GM21367 (cell line): ENCODE data around the gene REV1.
"Not testable (repeated sequence)": the region's sequence is repeated elsewhere in the genome, so short reads cannot be mapped to it uniquely, and the experiment has no call there.

Source experiments
- ATAC-seq: cut with Tn5 transposase; IDR thresholded peaks from one replicate; pipeline ENCODE4 v1.9.1; 2021; ENCODE audit not compliant: unreplicated experiment

Gene REV1

GRCh38 chr2:99404039-99404796 is 85.6 kb downstream of the REV1 start:
- ATAC-seq: no peak

GRCh38 chr2:99403524-99403923 is 86.3 kb downstream of the REV1 start:
- no peak for ATAC-seq

- no peak for ATAC-seq
These were observed 86.7 kb downstream of the REV1 start for GRCh38 chr2:99403084-99403483.

GRCh38 chr2:99401841-99402240 is 88.0 kb downstream of the REV1 start:
- no peak for ATAC-seq

- no peak for ATAC-seq
These were observed 90.0 kb downstream of the REV1 start for GRCh38 chr2:99399795-99400194.

DNA sequence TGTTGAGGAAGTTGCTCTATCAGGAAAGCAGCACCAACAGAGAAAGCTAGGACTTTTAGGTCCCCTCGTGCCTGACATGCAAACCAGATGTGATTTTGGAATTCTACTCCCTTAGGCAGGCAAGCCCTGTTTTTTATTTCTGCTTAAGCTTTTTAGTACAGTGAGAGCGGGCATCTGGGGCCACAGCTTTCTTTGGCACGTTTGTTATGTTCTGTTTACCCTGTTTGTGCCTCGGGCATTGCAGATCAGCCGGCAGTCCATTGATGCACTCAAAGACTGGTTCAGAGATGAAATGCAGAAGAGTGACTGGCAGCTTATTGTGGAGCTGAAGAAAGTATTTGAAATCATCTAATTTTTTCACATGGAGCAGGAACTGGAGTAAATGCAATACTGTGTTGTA is 90.8 kb downstream of the REV1 start:
- ATAC-seq: no peak

DNA sequence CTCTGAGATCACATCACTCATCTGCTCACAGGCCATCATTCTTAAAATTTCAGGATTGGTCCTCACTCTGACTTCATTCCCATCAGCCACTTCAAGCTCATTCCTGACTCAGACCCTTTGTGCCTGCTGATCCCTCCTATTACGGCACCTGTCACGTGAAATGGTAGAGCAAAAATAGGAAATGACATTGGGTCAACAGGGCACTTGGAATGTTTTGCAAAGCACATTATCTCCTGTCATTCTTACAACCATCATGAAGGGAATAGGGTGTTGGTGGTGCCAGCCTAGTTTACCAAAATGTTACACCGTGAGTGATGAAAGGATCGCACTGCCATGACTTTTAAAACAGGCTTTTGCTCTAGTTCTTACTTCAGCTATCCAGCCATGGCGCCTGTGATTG is 91.5 kb downstream of the REV1 start:
- ATAC-seq: no peak

GRCh38 chr2:99397266-99397920 is 92.4 kb downstream of the REV1 start:
- ATAC-seq: no peak

DNA sequence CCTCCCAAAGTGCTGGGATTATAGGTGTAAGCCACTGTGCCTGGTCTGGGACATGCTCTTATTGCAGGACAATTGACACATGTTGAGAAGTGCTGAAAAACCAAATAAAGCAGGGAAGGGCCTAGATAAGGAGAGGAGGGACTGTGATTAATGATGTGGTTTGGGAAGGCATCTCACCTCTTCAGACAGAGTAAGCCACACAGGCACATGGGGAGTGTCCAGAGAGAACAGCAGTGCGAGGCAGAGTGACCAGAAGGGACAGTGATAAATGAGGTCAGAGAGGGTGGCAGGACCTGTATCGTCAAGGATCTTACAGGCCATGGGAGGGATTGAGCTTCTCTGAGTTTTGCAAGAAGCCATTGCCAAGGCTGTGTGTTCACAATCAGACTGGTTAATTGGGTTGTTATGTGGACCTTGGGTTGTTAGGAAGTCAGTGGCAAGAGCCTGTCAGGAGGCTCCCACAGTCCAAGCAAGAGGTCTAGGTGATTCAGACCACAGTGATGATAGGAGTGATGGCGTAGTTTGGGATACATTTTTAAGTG is 94.2 kb downstream of the REV1 start:
- no peak for ATAC-seq

GRCh38 chr2:99389946-99390345 is 99.9 kb downstream of the REV1 start:
- ATAC-seq: no peak

DNA sequence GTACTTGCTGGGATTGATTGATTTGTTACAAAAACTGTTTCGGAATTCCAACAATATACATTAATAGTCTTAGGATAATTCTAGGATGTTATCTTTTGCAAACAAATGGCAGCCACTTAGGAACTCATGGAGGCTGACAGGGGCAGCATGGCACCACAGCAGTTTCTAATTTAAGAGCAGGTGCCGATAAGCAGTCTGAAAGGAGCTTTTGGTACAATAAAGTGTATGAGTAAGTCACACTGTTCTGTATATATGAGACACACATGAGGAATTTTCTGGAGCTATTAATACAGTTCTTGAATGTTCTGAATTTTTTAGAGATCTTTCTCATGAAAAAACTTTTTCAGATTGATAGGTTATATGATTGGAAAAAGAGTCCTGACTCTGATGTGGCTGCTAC is 100.4 kb downstream of the REV1 start:
- no peak for ATAC-seq

- ATAC-seq: no peak
These were observed 100.9 kb downstream of the REV1 start for GRCh38 chr2:99388892-99389291.

- ATAC-seq: no peak
These were observed 103.8 kb downstream of the REV1 start for GRCh38 chr2:99386011-99386410.

DNA sequence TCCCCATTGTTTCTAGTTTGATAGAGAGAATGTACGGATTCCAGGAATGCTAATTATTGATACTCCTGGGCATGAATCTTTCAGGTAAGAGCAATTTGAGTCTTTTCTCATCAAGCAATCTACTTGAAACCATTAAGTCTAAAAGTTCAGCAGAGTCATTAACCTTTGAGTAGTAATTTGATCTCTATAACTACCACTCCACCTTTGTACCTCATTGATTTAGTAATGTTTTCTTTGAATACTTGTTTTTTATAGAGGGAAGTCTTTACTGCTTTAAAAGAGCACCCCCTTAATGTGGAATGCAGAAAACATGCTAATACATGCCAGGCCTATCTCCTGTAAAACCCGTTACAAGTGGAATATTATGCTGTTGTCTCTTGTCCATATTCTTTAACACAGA is 107.7 kb downstream of the REV1 start:
- no peak for ATAC-seq

DNA sequence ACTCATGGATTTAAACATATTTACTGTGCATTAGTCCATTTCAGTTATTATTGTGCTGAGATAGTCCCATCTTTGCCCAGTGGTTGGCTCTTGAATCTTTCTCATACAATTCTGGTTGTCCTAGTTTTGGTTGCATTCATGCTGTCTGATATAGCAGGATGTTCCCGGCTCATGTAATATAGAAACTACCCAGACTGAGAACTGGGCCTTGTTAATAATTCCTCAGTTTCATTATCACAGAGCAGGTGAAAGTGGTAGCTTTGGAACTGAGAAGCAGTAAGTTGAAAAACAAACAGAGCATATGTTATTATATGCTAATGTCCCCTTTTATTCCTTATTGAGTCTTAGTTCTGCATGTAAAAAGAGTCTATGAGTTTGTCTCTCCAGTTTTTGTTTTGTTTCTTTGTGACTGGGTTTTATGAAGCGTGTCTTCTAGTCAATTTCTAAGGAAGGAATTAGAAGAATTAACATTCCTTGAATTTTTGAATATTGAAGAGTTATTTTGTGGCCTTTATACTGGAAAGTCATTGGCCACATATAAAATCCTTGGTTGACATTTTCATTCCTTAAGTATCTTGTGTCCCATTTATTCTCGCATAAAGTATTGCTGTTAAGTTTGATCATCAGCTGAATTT is 109.3 kb downstream of the REV1 start:
- no peak for ATAC-seq

DNA sequence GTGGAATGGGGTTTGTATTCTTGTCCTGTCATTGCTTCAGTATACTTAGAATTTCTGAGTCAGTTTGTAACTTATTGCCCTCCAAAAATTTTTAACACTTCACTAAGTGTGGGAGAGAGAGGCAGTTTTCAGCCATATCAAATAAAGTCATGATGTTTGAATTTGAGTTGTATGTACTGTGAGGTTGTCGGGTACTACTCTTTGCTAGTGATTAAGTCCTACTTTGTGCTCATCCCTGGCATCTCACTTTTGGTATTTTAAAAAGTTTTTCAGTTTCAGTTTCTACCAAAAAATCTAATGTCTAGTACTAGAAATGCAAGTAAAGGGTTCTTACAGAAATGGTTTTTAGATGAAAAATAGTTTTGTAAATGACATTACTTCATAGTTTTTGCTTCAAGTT is 111.9 kb downstream of the REV1 start:
- ATAC-seq: no peak

DNA sequence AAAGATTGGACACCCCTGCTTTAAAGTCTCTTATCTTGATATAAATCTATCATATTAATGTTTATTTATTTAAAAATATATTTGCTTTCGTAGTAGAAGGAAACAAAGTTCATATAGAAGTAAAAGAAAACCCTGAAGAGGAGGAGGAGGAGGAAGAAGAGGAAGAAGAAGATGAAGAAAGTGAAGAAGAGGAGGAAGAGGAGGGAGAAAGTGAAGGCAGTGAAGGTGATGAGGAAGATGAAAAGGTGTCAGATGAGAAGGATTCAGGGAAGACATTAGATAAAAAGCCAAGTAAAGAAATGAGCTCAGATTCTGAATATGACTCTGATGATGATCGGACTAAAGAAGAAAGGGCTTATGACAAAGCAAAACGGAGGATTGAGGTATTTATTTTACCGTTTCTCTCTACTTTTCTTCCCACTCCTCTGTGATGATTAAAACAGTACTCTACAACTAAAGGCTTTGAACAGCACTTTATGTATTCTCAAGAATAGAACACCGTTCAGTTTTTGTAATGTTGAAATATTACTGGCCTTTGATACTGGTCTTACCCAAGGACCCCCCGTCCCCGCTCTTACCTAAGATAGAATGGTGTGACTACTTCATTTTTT is 113.5 kb downstream of the REV1 start:
- ATAC-seq: no peak

- no peak for ATAC-seq
These were observed 115.1 kb downstream of the REV1 start for GRCh38 chr2:99374747-99375146.

- ATAC-seq: no peak
These were observed 116.7 kb downstream of the REV1 start for GRCh38 chr2:99373144-99373543.

DNA sequence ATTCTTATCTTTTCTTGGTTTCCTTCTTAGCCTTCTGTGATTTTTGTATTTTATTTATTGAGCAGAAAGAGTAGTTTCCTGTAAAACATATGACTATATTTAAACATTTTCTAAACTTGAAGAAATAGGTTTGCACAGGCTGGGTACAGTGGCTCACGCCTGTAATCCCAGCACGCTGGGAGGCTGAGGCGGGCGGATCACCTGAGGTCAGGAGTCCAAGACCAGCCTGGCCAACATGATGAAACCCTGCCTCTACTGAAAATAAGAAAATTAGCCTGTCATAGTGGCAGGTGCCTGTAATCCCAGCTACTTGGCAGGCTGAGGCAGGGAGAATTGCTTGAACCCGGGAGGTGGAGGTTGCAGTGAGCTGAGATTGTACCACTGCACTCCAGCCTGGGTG is 121.0 kb downstream of the REV1 start:
- ATAC-seq: not testable (repeated sequence)

DNA sequence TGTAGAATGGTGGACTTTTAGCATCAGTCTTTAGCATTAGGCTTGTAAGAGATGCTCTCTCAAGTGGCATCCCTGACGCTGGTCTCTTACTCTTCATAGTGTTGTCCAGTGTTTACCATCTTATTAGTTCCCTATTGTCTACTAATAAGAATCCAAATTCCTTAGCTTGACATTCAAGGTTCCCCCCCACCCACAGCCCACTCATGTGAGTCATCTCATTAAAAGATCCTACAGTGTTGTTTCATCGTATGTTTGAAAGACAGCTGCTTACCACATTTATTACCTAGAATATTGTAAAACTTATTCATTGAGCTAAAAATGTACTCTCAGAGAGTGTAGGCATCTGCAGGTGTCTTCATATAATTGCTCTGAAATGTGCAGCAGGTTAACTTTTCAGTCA is 124.2 kb downstream of the REV1 start:
- no peak for ATAC-seq

GRCh38 chr2:99356853-99357252 is 133.0 kb downstream of the REV1 start:
- no peak for ATAC-seq
